Activated CD4-positive, alpha-beta T cell treated with anti-CD3 and anti-CD28 coated beads, Interleukin-2, amount 50 U/mL, for 16 hours (primary cell): ENCODE measurements around the gene GPR25.

Experiments
- DNase-seq: peaks from one replicate; pipeline ENCODE4 v3.0.0-alpha.2; 2020

The GPR25 gene

GRCh38 chr1:200873671-200874397 lies 1.1 kb downstream of the GPR25 start:
- DNase-seq: no peak

- DNase-seq: no peak
Observed at GRCh38 chr1:200874694-200875093, 1.9 kb downstream of the GPR25 start.

GRCh38 chr1:200875416-200875815 lies 2.6 kb downstream of the GPR25 start:
- no peak for DNase-seq

- DNase-seq: no peak
Observed at GRCh38 chr1:200877010-200877409, 4.2 kb downstream of the GPR25 start.

- DNase-seq: peak; percentile 92
Observed at GRCh38 chr1:200877839-200878551, 5.2 kb downstream of the GPR25 start.

GRCh38 chr1:200880212-200880611 lies 7.4 kb downstream of the GPR25 start:
- DNase-seq: peak; percentile 64

- DNase-seq: no peak
Observed at GRCh38 chr1:200883118-200883517, 10.3 kb downstream of the GPR25 start.

- DNase-seq: no peak
Observed at GRCh38 chr1:200885623-200886402, 13.0 kb downstream of the GPR25 start.

- no peak for DNase-seq
Observed at GRCh38 chr1:200886594-200886993, 13.8 kb downstream of the GPR25 start.

- DNase-seq: no peak
Observed at GRCh38 chr1:200887036-200887435, 14.3 kb downstream of the GPR25 start.

- no peak for DNase-seq
Observed at GRCh38 chr1:200887772-200888348, 15.1 kb downstream of the GPR25 start.

GRCh38 chr1:200888349-200888838 lies 15.6 kb downstream of the GPR25 start:
- peak; percentile 77 for DNase-seq

- peak; percentile 76 for DNase-seq
Observed at GRCh38 chr1:200889571-200889970, 16.8 kb downstream of the GPR25 start.

GRCh38 chr1:200890027-200890426 lies 17.2 kb downstream of the GPR25 start:
- no peak for DNase-seq

- DNase-seq: no peak
Observed at GRCh38 chr1:200890818-200891773, 18.3 kb downstream of the GPR25 start.

- no peak for DNase-seq
Observed at GRCh38 chr1:200891774-200892157, 19.0 kb downstream of the GPR25 start.

GRCh38 chr1:200892546-200892945 lies 19.8 kb downstream of the GPR25 start:
- DNase-seq: no peak

- DNase-seq: no peak
Observed at GRCh38 chr1:200892958-200893357, 20.2 kb downstream of the GPR25 start.

- DNase-seq: no peak
Observed at GRCh38 chr1:200893411-200893901, 20.7 kb downstream of the GPR25 start.

GRCh38 chr1:200894712-200895442 lies 22.1 kb downstream of the GPR25 start, which contains the start of gene INAVA:
Gene INAVA (plus strand): TSS chr1:200894900. CDS start chr1:200898401, 3,501 bp downstream.
- DNase-seq: no peak

GRCh38 chr1:200895443-200895789 lies 22.6 kb downstream of the GPR25 start:
- no peak for DNase-seq
